Measurements from ENCODE around the gene POLDIP2. TPM values are rescaled to one million over a fixed set of nuclear protein-coding genes. Genes with fewer than 3 reads are reported as not detected.

Gene POLDIP2
- total and polyA plus RNA-seq, 9 of the 15 experiments (the other 6 are each of a cell fraction or from before 2014, with no cell fraction given) = 22.0 to 137 (median 104) TPM

GRCh38 chr17:28335201-28335958 lies 21.9 kb downstream of the POLDIP2 start, which contains the start of the genes IFT20 and TNFAIP1 (continued):
- TF ChIP-seq MNT (conservative IDR thresholded peaks at IDR 0.05) = peak; percentile 84 to 95
- TF ChIP-seq HMG20B (CRISPR knock-in tag; IDR thresholded peaks at IDR 0.05) = no peak
- 0 out of 2 replicates have a peak, but pooled peaks have one; percentile 21 for TF ChIP-seq HIVEP1 (CRISPR knock-in tag; IDR thresholded peaks at IDR 0.05)
- TF ChIP-seq KLF6 (CRISPR knock-in tag; IDR thresholded peaks at IDR 0.05; ENCODE audit: borderline replicate concordance) = peak; percentile 70; the same call in 1 of the 2 replicates
- TF ChIP-seq ZNF41 (CRISPR knock-in tag; conservative IDR thresholded peaks at IDR 0.05) = 0 out of 2 replicates have a peak, but pooled peaks have one; percentile 33
- no peak for TF ChIP-seq ARID2 (IDR thresholded peaks at IDR 0.05)
- no peak for TF ChIP-seq THRAP3 (IDR thresholded peaks at IDR 0.05; ENCODE audit: borderline replicate concordance)
- peak; percentile 99 for TF ChIP-seq ETS1 (conservative IDR thresholded peaks at IDR 0.05; ENCODE audit: control insufficient read depth, low read depth, low read length)
- TF ChIP-seq PHF21A (IDR thresholded peaks at IDR 0.05; ENCODE audit: borderline replicate concordance, low read depth) = no peak
- TF ChIP-seq FUS (optimal IDR thresholded peaks at IDR 0.05; ENCODE audit: low read depth, low read length) = no peak
- TF ChIP-seq ZNF133 (CRISPR knock-in tag; IDR thresholded peaks at IDR 0.05) = no peak
- peak; percentile 97 for TF ChIP-seq RREB1 (CRISPR knock-in tag; IDR thresholded peaks at IDR 0.05)
- TF ChIP-seq TSC22D4 (tag; IDR thresholded peaks at IDR 0.05) = no peak
- peak; percentile 99 for TF ChIP-seq GABPB1 (CRISPR knock-in tag; IDR thresholded peaks at IDR 0.05)
- 0 out of 2 replicates have a peak, but pooled peaks have one; percentile 30 for TF ChIP-seq ZFP1 (CRISPR knock-in tag; IDR thresholded peaks at IDR 0.05)
- TF ChIP-seq HDAC1 (IDR thresholded peaks at IDR 0.05) = peak in 1 of 2 experiments; percentile 84; a peak in 2 of 4 replicates
- TF ChIP-seq ATF4 (CRISPR knock-in tag; IDR thresholded peaks at IDR 0.05) = peak; percentile 54; the same call in 1 of the 2 replicates
- TF ChIP-seq ZNF445 (CRISPR knock-in tag; IDR thresholded peaks at IDR 0.05; ENCODE audit: low read depth) = no peak
- 0 out of 2 replicates have a peak, but pooled peaks have one; percentile 17 for TF ChIP-seq LARP7 (IDR thresholded peaks at IDR 0.05)

Measured in K562 (cell line).